T-helper 1 cell (primary cell): ENCODE data around the gene DNAJC17.

Experiments used
- DNase-seq, 5 donors: peaks; one replicate each; pipeline ENCODE4 v3.0.0-alpha.2; 2012 to 2020

Gene DNAJC17

DNA sequence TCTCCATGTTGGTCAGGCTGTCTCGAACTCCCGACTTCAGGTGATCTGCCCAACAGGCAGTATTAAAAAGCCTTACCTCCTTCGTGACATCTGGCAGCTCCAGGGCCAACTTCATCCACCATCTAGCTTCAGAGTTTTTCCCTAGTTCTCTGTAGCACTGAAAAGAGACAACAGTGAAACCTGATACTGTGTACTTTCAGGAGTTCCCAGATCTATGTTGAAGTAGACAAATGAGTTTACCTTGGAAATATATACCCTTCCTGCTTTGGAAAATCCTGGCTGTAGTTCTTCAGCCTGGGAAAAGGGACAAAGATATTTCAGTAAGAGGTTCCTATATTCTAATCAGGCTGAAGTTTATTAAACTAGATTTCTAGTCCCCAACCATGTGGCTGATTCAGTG lies 70.2 kb downstream of the DNAJC17 start:
- no peak for DNase-seq

DNA sequence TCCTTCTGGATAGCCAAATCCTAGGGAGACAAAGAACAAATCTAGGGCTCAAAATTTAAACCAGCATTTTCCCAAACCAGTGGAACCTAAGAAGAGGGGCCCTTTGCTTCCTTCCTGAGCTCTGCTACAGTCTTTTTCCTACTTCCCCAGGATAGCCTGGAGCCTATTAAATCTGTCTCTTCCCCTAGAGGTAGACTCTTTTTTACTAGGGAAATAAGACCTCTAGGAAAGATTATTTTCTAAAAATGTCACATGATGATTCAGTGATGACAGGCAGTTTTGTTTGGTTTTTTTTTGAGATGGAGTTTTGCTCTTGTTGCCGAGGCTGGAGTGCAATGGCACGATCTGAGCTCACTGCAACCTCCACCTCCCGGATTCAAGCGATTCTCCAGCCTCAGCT lies 70.7 kb downstream of the DNAJC17 start:
- DNase-seq, result no peak

GRCh38 chr15:40731034-40731433 lies 76.2 kb downstream of the DNAJC17 start:
- no peak for DNase-seq

GRCh38 chr15:40723919-40724318 lies 83.4 kb downstream of the DNAJC17 start:
- no peak for DNase-seq

GRCh38 chr15:40722934-40723333 lies 84.3 kb downstream of the DNAJC17 start:
- no peak for DNase-seq

- DNase-seq, result no peak
These were observed 84.9 kb downstream of the DNAJC17 start for GRCh38 chr15:40722354-40722753.

GRCh38 chr15:40721701-40722100 lies 85.6 kb downstream of the DNAJC17 start:
- no peak for DNase-seq

DNA sequence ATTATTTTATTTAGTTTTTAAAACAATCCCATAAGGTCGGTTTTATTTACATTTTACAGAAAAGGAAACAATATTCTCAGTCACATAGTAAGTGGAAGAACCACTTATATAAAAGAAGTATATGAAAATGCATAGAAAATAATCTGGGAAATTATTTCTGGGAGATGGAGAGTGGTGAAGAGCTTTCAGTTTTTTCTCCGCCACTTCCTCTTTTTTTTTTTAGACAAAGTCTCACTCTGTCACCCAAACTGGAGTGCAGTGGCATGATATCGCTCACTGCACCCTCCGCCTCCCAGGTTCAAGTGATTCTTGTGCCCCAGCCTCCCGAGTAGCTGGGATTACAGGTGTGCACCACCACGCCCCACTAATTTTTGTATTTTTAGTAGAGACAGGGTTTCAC lies 91.1 kb downstream of the DNAJC17 start:
- no peak for DNase-seq
